OCI-LY3 (cell line): Measurements from ENCODE around the gene ANHX.

Source experiments
- EZH2phosphoT487 ChIP-seq: fragments of 200-600 bp; shearing (Covaris generic); IDR thresholded peaks from 2 replicates; pipeline ENCODE4 v1.6.1; 2018; ENCODE audit warnings: antibody characterized with exemption, mixed run types, low read depth
- TF ChIP-seq, protein P1 (sequence below): fragments of 200-600, 300-600 bp; sonication (generic); IDR thresholded peaks from 2 replicates; pipeline ENCODE4 v1.5.1; 2014; ENCODE audit warnings: antibody characterized with exemption, low read length, low read depth

GRCh38 chr12:133217219-133217618 is 18.5 kb downstream of the ANHX start:
- TF ChIP-seq, protein P1, sequence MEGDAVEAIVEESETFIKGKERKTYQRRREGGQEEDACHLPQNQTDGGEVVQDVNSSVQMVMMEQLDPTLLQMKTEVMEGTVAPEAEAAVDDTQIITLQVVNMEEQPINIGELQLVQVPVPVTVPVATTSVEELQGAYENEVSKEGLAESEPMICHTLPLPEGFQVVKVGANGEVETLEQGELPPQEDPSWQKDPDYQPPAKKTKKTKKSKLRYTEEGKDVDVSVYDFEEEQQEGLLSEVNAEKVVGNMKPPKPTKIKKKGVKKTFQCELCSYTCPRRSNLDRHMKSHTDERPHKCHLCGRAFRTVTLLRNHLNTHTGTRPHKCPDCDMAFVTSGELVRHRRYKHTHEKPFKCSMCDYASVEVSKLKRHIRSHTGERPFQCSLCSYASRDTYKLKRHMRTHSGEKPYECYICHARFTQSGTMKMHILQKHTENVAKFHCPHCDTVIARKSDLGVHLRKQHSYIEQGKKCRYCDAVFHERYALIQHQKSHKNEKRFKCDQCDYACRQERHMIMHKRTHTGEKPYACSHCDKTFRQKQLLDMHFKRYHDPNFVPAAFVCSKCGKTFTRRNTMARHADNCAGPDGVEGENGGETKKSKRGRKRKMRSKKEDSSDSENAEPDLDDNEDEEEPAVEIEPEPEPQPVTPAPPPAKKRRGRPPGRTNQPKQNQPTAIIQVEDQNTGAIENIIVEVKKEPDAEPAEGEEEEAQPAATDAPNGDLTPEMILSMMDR = no peak
- TF ChIP-seq EZH2phosphoT487 = no peak
